SK-N-SH treated with all-trans-retinoic acid at 6 μM for 48 hours (cell line): ENCODE results near the gene PHLDA3.

Experiments used
- ATAC-seq: fragments of 200-7000 bp; cut with Tn5 transposase; 3 replicates; pipeline ENCODE4 v1.9.1; 2020; ENCODE audit warnings: mild to moderate bottlenecking, moderate library complexity
- ARNTL ChIP-seq: fragments of 450-650 bp; formaldehyde crosslinking; IDR thresholded peaks from 2 replicates; pipeline ENCODE4 v1.5.0; 2020; ENCODE audit warnings: low read depth, mild to moderate bottlenecking, moderate library complexity, borderline replicate concordance
- CREB5 ChIP-seq: fragments of 250-450 bp; sonication (Bioruptor Pico); IDR thresholded peaks from 2 replicates; pipeline ENCODE4 v1.5.1; 2020; ENCODE audit warnings: low read depth, mild to moderate bottlenecking, moderate library complexity
- CSRNP3 ChIP-seq: fragments of 250-450 bp; sonication (Bioruptor Pico); IDR thresholded peaks from 2 replicates; pipeline ENCODE4 v1.5.1; 2021; ENCODE audit warnings: mild to moderate bottlenecking, moderate library complexity
- ESRRG ChIP-seq: fragments of 250-450 bp; sonication (Bioruptor Pico); IDR thresholded peaks from 2 replicates; pipeline ENCODE4 v1.6.1; 2021; ENCODE audit warnings: mild to moderate bottlenecking
- GLIS3 ChIP-seq: fragments of 250-450 bp; sonication (Bioruptor Pico); IDR thresholded peaks from 2 replicates; pipeline ENCODE4 v1.5.0; 2020; ENCODE audit warnings: mild to moderate bottlenecking, moderate library complexity
- ISL1 ChIP-seq: fragments of 250-450 bp; sonication (Bioruptor Pico); IDR thresholded peaks from 2 replicates; pipeline ENCODE4 v2.1.2; 2022; ENCODE audit warnings: mild to moderate bottlenecking, moderate library complexity
- POU6F1 ChIP-seq: fragments of 250-450 bp; sonication (Bioruptor Pico); IDR thresholded peaks from 2 replicates; pipeline ENCODE4 v1.8.0; 2021; ENCODE audit warnings: low read depth, mild to moderate bottlenecking, moderate library complexity, borderline replicate concordance
- PPARA ChIP-seq: fragments of 250-450 bp; sonication (Bioruptor Pico); IDR thresholded peaks from 2 replicates; pipeline ENCODE4 v1.5.0; 2020; ENCODE audit warnings: mild to moderate bottlenecking, borderline replicate concordance
- TCF4 ChIP-seq: fragments of 250-450 bp; sonication (Bioruptor Pico); IDR thresholded peaks from 2 replicates; pipeline ENCODE4 v1.8.0; 2021; ENCODE audit warnings: mild to moderate bottlenecking, moderate library complexity, borderline replicate concordance
- TOX ChIP-seq: fragments of 250-450 bp; sonication (Bioruptor Pico); IDR thresholded peaks from 2 replicates; pipeline ENCODE4 v1.8.0; 2021; ENCODE audit warnings: mild to moderate bottlenecking, moderate library complexity, borderline replicate concordance
- TSHZ2 ChIP-seq: fragments of 250-450 bp; sonication (Bioruptor Pico); IDR thresholded peaks from 2 replicates; pipeline ENCODE4 v1.5.0; 2020; ENCODE audit warnings: mild to moderate bottlenecking, moderate library complexity
- ZC3H10 ChIP-seq: fragments of 250-450 bp; sonication (Bioruptor Pico); IDR thresholded peaks from 2 replicates; pipeline ENCODE4 v1.5.1; 2021; ENCODE audit warnings: mild to moderate bottlenecking, moderate library complexity
- ZFP3 ChIP-seq: fragments of 250-450 bp; sonication (Bioruptor Pico); IDR thresholded peaks from 2 replicates; pipeline ENCODE4 v1.5.0; 2020; ENCODE audit warnings: mild to moderate bottlenecking, moderate library complexity
- ZFP30 ChIP-seq: fragments of 450-650 bp; formaldehyde crosslinking; IDR thresholded peaks from 2 replicates; pipeline ENCODE4 v1.5.0; 2022; ENCODE audit warnings: mild to moderate bottlenecking, moderate library complexity
- ZNF565 ChIP-seq: fragments of 450-650 bp; formaldehyde crosslinking; conservative IDR thresholded peaks from 2 replicates; pipeline ENCODE4 v1.5.0; 2020; ENCODE audit warnings: low read depth, mild to moderate bottlenecking, moderate library complexity
- ZNF70 ChIP-seq: fragments of 450-650 bp; formaldehyde crosslinking; IDR thresholded peaks from 2 replicates; pipeline ENCODE4 v1.5.0; 2020; ENCODE audit warnings: mild to moderate bottlenecking, moderate library complexity

The PHLDA3 gene

GRCh38 chr1:201508809-201509208, 39.8 kb upstream of the PHLDA3 start (continued):
- no peak for TF ChIP-seq CREB5 (CRISPR knock-in tag)
- no peak for TF ChIP-seq ISL1 (CRISPR knock-in tag)
- TF ChIP-seq, all 23 proteins: peak for 0

- no peak for TF ChIP-seq ZC3H10 (CRISPR knock-in tag)
- 0 out of 2 replicates have a peak, but pooled peaks have one; percentile 6 for TF ChIP-seq ZFP3 (CRISPR knock-in tag)
- no peak for ATAC-seq
Measured at GRCh38 chr1:201507360-201507675, 38.3 kb upstream of the PHLDA3 start.

GRCh38 chr1:201506557-201507359, 37.8 kb upstream of the PHLDA3 start, which contains the start of gene CSRP1:
TSS of gene CSRP1 (minus strand) at chr1:201507123. CDS start at chr1:201496303, 10,820 bp downstream.
- TF ChIP-seq ZC3H10 (CRISPR knock-in tag) = peak; percentile 44
- TF ChIP-seq POU6F1 (CRISPR knock-in tag) = no peak
- no peak for TF ChIP-seq CREB5 (CRISPR knock-in tag)
- TF ChIP-seq ZFP3 (CRISPR knock-in tag) = 0 out of 2 replicates have a peak, but pooled peaks have one; percentile 32
- no peak for TF ChIP-seq GLIS3
- no peak for TF ChIP-seq ISL1 (CRISPR knock-in tag)

GRCh38 chr1:201506092-201506491, 37.1 kb upstream of the PHLDA3 start:
- peak; percentile 6 for ATAC-seq
- no peak for TF ChIP-seq TOX
- no peak for TF ChIP-seq ZNF565
- TF ChIP-seq ESRRG (CRISPR knock-in tag) = no peak
- TF ChIP-seq ZNF70 (CRISPR knock-in tag) = no peak
- TF ChIP-seq CSRNP3 (CRISPR knock-in tag) = no peak
- TF ChIP-seq, all 23 proteins: peak for 0

More at GRCh38 chr1:201506557-201507359, 37.8 kb upstream of the PHLDA3 start, which contains the start of gene CSRP1:
- ATAC-seq = peak; percentile 68

GRCh38 chr1:201505503-201505890, 36.5 kb upstream of the PHLDA3 start:
- TF ChIP-seq GLIS3 = no peak
- TF ChIP-seq ZC3H10 (CRISPR knock-in tag) = peak; percentile 27; the same call in 1 of the 2 replicates
- ATAC-seq = peak; percentile 11

- no peak for ATAC-seq
- TF ChIP-seq TCF4 (CRISPR knock-in tag) (no peak), ARNTL (no peak), CSRNP3 (CRISPR knock-in tag) (no peak), ZFP3 (CRISPR knock-in tag) (no peak), TSHZ2 (CRISPR knock-in tag) (no peak), PPARA (CRISPR knock-in tag) (no peak), ZFP30 (CRISPR knock-in tag) (no peak)
- TF ChIP-seq, all 23 proteins: peak for 0
Measured at GRCh38 chr1:201504799-201505502, 36.0 kb upstream of the PHLDA3 start.
